Non-pigmented ciliary epithelial cell (primary cell): ENCODE data around the gene ECHS1.
"Not testable (repeated sequence)": the region's sequence is repeated elsewhere in the genome, so short reads cannot be mapped to it uniquely, and the experiment has no call there.

ENCODE experiments used
- DNase-seq: peaks from one replicate; pipeline ENCODE4 v3.0.0-alpha.2; 2010; ENCODE audit warnings: low read depth

Gene ECHS1

GRCh38 chr10:133373174-133374090 lies at the start of gene ECHS1:
TSS of gene ECHS1 (minus strand) at chr10:133373354. CDS start at chr10:133373333, 21 bp downstream.
- peak; percentile 49 for DNase-seq

GRCh38 chr10:133422223-133422806 lies 49.2 kb upstream of the ECHS1 start:
- no peak for DNase-seq

- no peak for DNase-seq
Measured at GRCh38 chr10:133421336-133422222, 48.4 kb upstream of the ECHS1 start.

- no peak for DNase-seq
Measured at GRCh38 chr10:133420579-133420978, 47.4 kb upstream of the ECHS1 start.

GRCh38 chr10:133420028-133420427 lies 46.9 kb upstream of the ECHS1 start:
- DNase-seq: no peak

GRCh38 chr10:133419211-133419950 lies 46.2 kb upstream of the ECHS1 start:
- DNase-seq: no peak

- no peak for DNase-seq
Measured at GRCh38 chr10:133418289-133418993, 45.3 kb upstream of the ECHS1 start.

- no peak for DNase-seq
Measured at GRCh38 chr10:133415752-133416151, 42.6 kb upstream of the ECHS1 start.

- not testable (repeated sequence) for DNase-seq
Measured at GRCh38 chr10:133414401-133414800, 41.2 kb upstream of the ECHS1 start.

- no peak for DNase-seq
Measured at GRCh38 chr10:133412381-133412711, 39.2 kb upstream of the ECHS1 start.

GRCh38 chr10:133411523-133412380 lies 38.6 kb upstream of the ECHS1 start:
- DNase-seq: no peak

GRCh38 chr10:133405844-133406527 lies 32.8 kb upstream of the ECHS1 start:
- DNase-seq: no peak

GRCh38 chr10:133405272-133405671 lies 32.1 kb upstream of the ECHS1 start:
- no peak for DNase-seq

GRCh38 chr10:133403784-133404183 lies 30.6 kb upstream of the ECHS1 start:
- no peak for DNase-seq

GRCh38 chr10:133403359-133403758 lies 30.2 kb upstream of the ECHS1 start:
- no peak for DNase-seq

GRCh38 chr10:133401981-133402725 lies 29.0 kb upstream of the ECHS1 start:
- DNase-seq: no peak

- no peak for DNase-seq
Measured at GRCh38 chr10:133401500-133401899, 28.3 kb upstream of the ECHS1 start.

GRCh38 chr10:133400624-133401424 lies 27.7 kb upstream of the ECHS1 start:
- DNase-seq: no peak
